Mucosa of rectum (tissue), 2 donors: ENCODE data around the gene GABRG3.

Experiments used
- H3K27ac ChIP-seq, 2 donors: one replicate each; pipeline ENCODE4 v1.7.0; 2013; ENCODE audit warnings: inconsistent platforms in 2 of 2, low read depth in 2 of 2, low read length in 2 of 2
- H3K27me3 ChIP-seq, 2 donors: one replicate each; pipeline ENCODE4 v1.7.0; 2013; ENCODE audit warnings: low read length in 2 of 2; ENCODE audit not compliant: control insufficient read depth in 2 of 2, insufficient read depth in 2 of 2
- H3K36me3 ChIP-seq, 2 donors: one replicate each; pipeline ENCODE4 v1.7.0; 2013; ENCODE audit warnings: low read length in 2 of 2; ENCODE audit not compliant: control insufficient read depth in 2 of 2, insufficient read depth in 2 of 2
- H3K4me1 ChIP-seq, 2 donors: one replicate each; pipeline ENCODE4 v1.7.0; 2013; ENCODE audit warnings: low read length in 2 of 2, mild to moderate bottlenecking in 1 of 2; ENCODE audit not compliant: control insufficient read depth in 2 of 2, insufficient read depth in 2 of 2
- H3K4me3 ChIP-seq, 2 donors: one replicate each; pipeline ENCODE4 v1.7.0; 2013; ENCODE audit warnings: low read length in 2 of 2
- H3K9ac ChIP-seq, 2 donors: one replicate each; pipeline ENCODE4 v1.7.0; 2013; ENCODE audit warnings: low read length in 2 of 2, low read depth in 1 of 2, mild to moderate bottlenecking in 1 of 2
- H3K9me3 ChIP-seq, 2 donors: one replicate each; pipeline ENCODE4 v1.7.0; 2013; ENCODE audit warnings: low read length in 2 of 2; ENCODE audit not compliant: control insufficient read depth in 2 of 2
- donor health status: healthy.
- donor health status: Normal muscosa, but diverticular disease.

GABRG3 gene

GRCh38 chr15:27538325-27538724 is 567.3 kb downstream of the GABRG3 start:
- Histone ChIP-seq H3K4me1 (no peaks in the 10 kb centered on the region), H3K27ac (no peak overlapping the region), H3K9me3 (peaks cover 0 to 2% of the 10 kb centered on the region in 2 donors), H3K4me3 (no peak overlapping the region), H3K36me3 (no peaks in the 10 kb centered on the region), H3K27me3 (no peaks in the 10 kb centered on the region), H3K9ac (no peak overlapping the region)

- peaks cover 0 to 2% of the 10 kb centered on the region in 2 donors for H3K9me3 ChIP-seq
Observed at GRCh38 chr15:27541581-27541980, 570.6 kb downstream of the GABRG3 start.

GRCh38 chr15:27545494-27546255 is 574.7 kb downstream of the GABRG3 start:
- Histone ChIP-seq H3K9ac (no peak overlapping the region), H3K27ac (no peak overlapping the region), H3K4me1 (no peaks in the 10 kb centered on the region), H3K9me3 (peaks cover 0 to 2% of the 10 kb centered on the region in 2 donors), H3K27me3 (no peaks in the 10 kb centered on the region), H3K4me3 (no peak overlapping the region), H3K36me3 (no peaks in the 10 kb centered on the region)

More at GRCh38 chr15:27541581-27541980, 570.6 kb downstream of the GABRG3 start:
- Histone ChIP-seq H3K36me3 (no peaks in the 10 kb centered on the region), H3K4me3 (no peak overlapping the region), H3K27ac (no peak overlapping the region), H3K9ac (no peak overlapping the region), H3K4me1 (no peaks in the 10 kb centered on the region), H3K27me3 (no peaks in the 10 kb centered on the region)

GRCh38 chr15:27549746-27550145 is 578.8 kb downstream of the GABRG3 start:
- Histone ChIP-seq H3K4me1 (no peaks in the 10 kb centered on the region), H3K4me3 (no peak overlapping the region), H3K27ac (no peak overlapping the region), H3K9me3 (no peaks in the 10 kb centered on the region), H3K36me3 (no peaks in the 10 kb centered on the region), H3K9ac (no peak overlapping the region), H3K27me3 (no peaks in the 10 kb centered on the region)

GRCh38 chr15:27550635-27551034 is 579.7 kb downstream of the GABRG3 start:
- Histone ChIP-seq H3K36me3 (no peaks in the 10 kb centered on the region), H3K27me3 (no peaks in the 10 kb centered on the region), H3K4me1 (no peaks in the 10 kb centered on the region), H3K4me3 (no peak overlapping the region), H3K9ac (no peak overlapping the region), H3K9me3 (no peaks in the 10 kb centered on the region), H3K27ac (no peak overlapping the region)

- H3K4me1 ChIP-seq, result no peaks in the 10 kb centered on the region
- H3K27ac ChIP-seq, result no peak overlapping the region
- H3K27me3 ChIP-seq, result no peaks in the 10 kb centered on the region
- no peaks in the 10 kb centered on the region for H3K36me3 ChIP-seq
- no peak overlapping the region for H3K4me3 ChIP-seq
- no peak overlapping the region for H3K9ac ChIP-seq
- H3K9me3 ChIP-seq, result peaks cover 3 to 11% of the 10 kb centered on the region in 2 donors
Observed at GRCh38 chr15:27561816-27562215, 590.8 kb downstream of the GABRG3 start.

GRCh38 chr15:27563765-27564370 is 592.9 kb downstream of the GABRG3 start:
- Histone ChIP-seq H3K4me1 (no peaks in the 10 kb centered on the region), H3K27me3 (no peaks in the 10 kb centered on the region), H3K4me3 (no peak overlapping the region), H3K9me3 (peaks cover 3 to 11% of the 10 kb centered on the region in 2 donors), H3K9ac (no peak overlapping the region), H3K36me3 (no peaks in the 10 kb centered on the region), H3K27ac (no peak overlapping the region)

- peaks cover 3 to 11% of the 10 kb centered on the region in 2 donors for H3K9me3 ChIP-seq
- H3K27ac ChIP-seq, result no peak overlapping the region
- no peaks in the 10 kb centered on the region for H3K4me1 ChIP-seq
- no peak overlapping the region for H3K9ac ChIP-seq
- H3K36me3 ChIP-seq, result no peaks in the 10 kb centered on the region
- no peaks in the 10 kb centered on the region for H3K27me3 ChIP-seq
- no peak overlapping the region for H3K4me3 ChIP-seq
Observed at GRCh38 chr15:27564656-27565055, 593.7 kb downstream of the GABRG3 start.

GRCh38 chr15:27570746-27571145 is 599.8 kb downstream of the GABRG3 start:
- Histone ChIP-seq H3K4me3 (no peak overlapping the region), H3K27me3 (no peaks in the 10 kb centered on the region), H3K9ac (no peak overlapping the region), H3K36me3 (no peaks in the 10 kb centered on the region), H3K9me3 (peaks cover 0 to 2% of the 10 kb centered on the region in 2 donors), H3K4me1 (no peaks in the 10 kb centered on the region), H3K27ac (no peak overlapping the region)

- peaks cover 0 to 7% of the 10 kb centered on the region in 2 donors for H3K9me3 ChIP-seq
- H3K27ac ChIP-seq, result no peak overlapping the region
- H3K4me3 ChIP-seq, result no peak overlapping the region
- H3K27me3 ChIP-seq, result no peaks in the 10 kb centered on the region
- H3K4me1 ChIP-seq, result no peaks in the 10 kb centered on the region
- H3K9ac ChIP-seq, result no peak overlapping the region
- no peaks in the 10 kb centered on the region for H3K36me3 ChIP-seq
Observed at GRCh38 chr15:27573805-27574485, 603.0 kb downstream of the GABRG3 start.
